DND-41 (cell line): Measurements from ENCODE around the gene CPNE9.

Experiments
- ATAC-seq: fragments of 200-7000 bp; cut with Tn5 transposase; 3 replicates; pipeline ENCODE4 v1.9.1; 2021; ENCODE audit warnings: low read depth; ENCODE audit not compliant: insufficient read depth
- DNase-seq: peaks from one replicate; pipeline ENCODE4 v3.0.0-alpha.2; 2020
- H2AFZ ChIP-seq: 2 replicates; pipeline ENCODE4 v1.6.0; 2012; ENCODE audit warnings: low read depth, low read length
- H3K27ac ChIP-seq: 2 replicates; pipeline ENCODE4 v1.5.1; 2012; ENCODE audit warnings: low read length, inconsistent platforms
- H3K27me3 ChIP-seq: fragments of 200-600 bp; sonication (generic); 2 replicates; pipeline ENCODE4 v1.6.0; 2012; ENCODE audit warnings: low read length, mild to moderate bottlenecking, inconsistent platforms; ENCODE audit not compliant: insufficient read depth, poor library complexity
- H3K36me3 ChIP-seq: 2 replicates; pipeline ENCODE4 v1.5.1; 2012; ENCODE audit warnings: low read length, inconsistent platforms; ENCODE audit not compliant: insufficient read depth
- H3K4me1 ChIP-seq: 2 replicates; pipeline ENCODE4 v1.5.1; 2012; ENCODE audit warnings: mild to moderate bottlenecking, low read length; ENCODE audit not compliant: insufficient read depth
- H3K4me2 ChIP-seq: 2 replicates; pipeline ENCODE4 v1.6.0; 2012; ENCODE audit warnings: mild to moderate bottlenecking, moderate library complexity, low read length, inconsistent platforms; ENCODE audit not compliant: insufficient read depth
- H3K4me3 ChIP-seq, 2 experiments: fragments of 200-600 bp in 1 of 2; shearing (Covaris generic) in 1 of 2; 2 replicates each; pipeline ENCODE4 v1.5.1; 2012 to 2016; ENCODE audit warnings: inconsistent platforms in 2 of 2, low read length in 2 of 2, mild to moderate bottlenecking in 2 of 2, low read depth in 1 of 2, moderate library complexity in 1 of 2
- H3K79me2 ChIP-seq: 2 replicates; pipeline ENCODE4 v1.6.0; 2012; ENCODE audit warnings: low read length, inconsistent platforms; ENCODE audit not compliant: insufficient read depth
- H3K9ac ChIP-seq: 2 replicates; pipeline ENCODE4 v1.6.0; 2012; ENCODE audit warnings: low read depth, mild to moderate bottlenecking, inconsistent platforms, low read length, moderate library complexity
- H3K9me3 ChIP-seq: 2 replicates; pipeline ENCODE4 v1.5.1; 2012; ENCODE audit warnings: low read length, moderate library complexity, mild to moderate bottlenecking, inconsistent platforms; ENCODE audit not compliant: insufficient read depth, severe bottlenecking
- H4K20me1 ChIP-seq: 2 replicates; pipeline ENCODE4 v1.6.0; 2012; ENCODE audit warnings: low read length; ENCODE audit not compliant: insufficient read depth
- EZH2 ChIP-seq: IDR thresholded peaks from 3 replicates; pipeline ENCODE4 v1.6.1; 2012; ENCODE audit warnings: borderline replicate concordance, low read depth, mild to moderate bottlenecking, moderate library complexity, low read length, inconsistent platforms; ENCODE audit not compliant: severe bottlenecking
- TF ChIP-seq, protein P1 (sequence below): IDR thresholded peaks from 2 replicates; pipeline ENCODE4 v1.5.1; 2012; ENCODE audit warnings: borderline replicate concordance, low read length, moderate library complexity, mild to moderate bottlenecking; ENCODE audit not compliant: poor library complexity, severe bottlenecking; ENCODE audit errors: extremely low read depth

Gene CPNE9

DNA sequence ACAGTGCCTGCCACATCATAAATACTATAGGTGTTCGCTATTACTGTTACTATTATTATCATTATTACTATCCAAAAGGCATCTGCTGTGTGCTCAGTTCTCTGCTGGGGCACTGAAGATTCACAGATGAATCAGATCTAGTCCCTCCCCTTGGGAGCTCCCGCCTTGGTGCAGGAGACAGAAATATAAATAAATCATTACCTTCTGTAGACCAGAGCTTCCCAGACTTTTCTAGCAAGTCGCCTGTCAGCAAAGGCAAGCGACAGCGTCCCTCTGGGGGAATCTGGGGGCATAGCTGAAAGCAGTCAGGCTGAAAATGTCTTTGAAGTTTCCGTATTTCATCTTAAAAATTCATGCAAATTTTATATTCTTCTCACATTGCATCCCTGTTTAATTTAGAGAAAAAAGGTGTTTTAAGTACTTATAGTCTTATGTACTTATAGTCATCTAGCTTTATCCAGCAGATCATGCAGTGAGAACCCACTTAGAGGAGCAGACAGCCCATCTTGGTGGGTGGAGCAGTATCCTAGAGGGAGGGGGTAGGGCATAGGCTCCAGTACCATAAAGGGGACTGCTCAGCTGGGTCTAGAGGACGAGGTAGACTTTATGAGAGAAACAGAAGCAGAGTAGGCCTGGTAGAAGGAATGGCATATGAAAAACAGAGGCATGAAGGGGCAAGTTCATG is 17.5 kb downstream of the CPNE9 start:
- no peaks in the 10 kb centered on the region for H3K9me3 ChIP-seq
- no peaks in the 10 kb centered on the region for H3K4me1 ChIP-seq
- H3K36me3 ChIP-seq: no peaks in the 10 kb centered on the region
- no peaks in the 10 kb centered on the region for H3K79me2 ChIP-seq
- ATAC-seq (no peak), DNase-seq (no peak)
- no peaks in the 10 kb centered on the region for H4K20me1 ChIP-seq
- TF ChIP-seq, protein P1, sequence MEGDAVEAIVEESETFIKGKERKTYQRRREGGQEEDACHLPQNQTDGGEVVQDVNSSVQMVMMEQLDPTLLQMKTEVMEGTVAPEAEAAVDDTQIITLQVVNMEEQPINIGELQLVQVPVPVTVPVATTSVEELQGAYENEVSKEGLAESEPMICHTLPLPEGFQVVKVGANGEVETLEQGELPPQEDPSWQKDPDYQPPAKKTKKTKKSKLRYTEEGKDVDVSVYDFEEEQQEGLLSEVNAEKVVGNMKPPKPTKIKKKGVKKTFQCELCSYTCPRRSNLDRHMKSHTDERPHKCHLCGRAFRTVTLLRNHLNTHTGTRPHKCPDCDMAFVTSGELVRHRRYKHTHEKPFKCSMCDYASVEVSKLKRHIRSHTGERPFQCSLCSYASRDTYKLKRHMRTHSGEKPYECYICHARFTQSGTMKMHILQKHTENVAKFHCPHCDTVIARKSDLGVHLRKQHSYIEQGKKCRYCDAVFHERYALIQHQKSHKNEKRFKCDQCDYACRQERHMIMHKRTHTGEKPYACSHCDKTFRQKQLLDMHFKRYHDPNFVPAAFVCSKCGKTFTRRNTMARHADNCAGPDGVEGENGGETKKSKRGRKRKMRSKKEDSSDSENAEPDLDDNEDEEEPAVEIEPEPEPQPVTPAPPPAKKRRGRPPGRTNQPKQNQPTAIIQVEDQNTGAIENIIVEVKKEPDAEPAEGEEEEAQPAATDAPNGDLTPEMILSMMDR: no peak
- TF ChIP-seq EZH2: no peak
- no peak overlapping the region for H3K4me3 ChIP-seq
- H2AFZ ChIP-seq: no peak overlapping the region
- H3K9ac ChIP-seq: no peak overlapping the region
- H3K27me3 ChIP-seq: no peaks in the 10 kb centered on the region
- no peak overlapping the region for H3K4me2 ChIP-seq
- H3K27ac ChIP-seq: no peak overlapping the region

DNA sequence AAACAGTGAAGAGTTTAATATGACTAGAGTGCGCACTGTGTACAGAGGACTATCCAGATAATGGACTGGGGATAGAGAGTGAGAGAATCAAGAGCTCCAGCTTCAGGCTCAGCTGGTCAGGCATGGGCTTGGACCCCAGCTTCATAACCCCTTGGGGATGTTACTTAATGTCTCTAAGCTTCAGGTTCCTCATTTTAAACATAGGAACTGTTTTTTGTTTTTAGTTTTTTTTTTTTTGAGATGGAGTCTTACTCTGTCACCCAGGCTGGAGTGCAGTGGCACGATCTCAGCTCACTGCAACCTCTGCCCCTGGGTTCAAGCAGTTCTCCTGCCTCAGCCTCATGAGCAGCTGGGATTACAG is 18.0 kb downstream of the CPNE9 start:
- no peak for DNase-seq
- no peaks in the 10 kb centered on the region for H4K20me1 ChIP-seq
- H3K27me3 ChIP-seq: no peaks in the 10 kb centered on the region
- no peaks in the 10 kb centered on the region for H3K4me1 ChIP-seq
- H3K9me3 ChIP-seq: no peaks in the 10 kb centered on the region
- H3K27ac ChIP-seq: no peak overlapping the region
- ATAC-seq: no peak
- no peak overlapping the region for H2AFZ ChIP-seq
- H3K79me2 ChIP-seq: no peaks in the 10 kb centered on the region
- TF ChIP-seq, protein P1: no peak
- no peak for TF ChIP-seq EZH2
- no peak overlapping the region for H3K9ac ChIP-seq
- H3K36me3 ChIP-seq: no peaks in the 10 kb centered on the region
- H3K4me2 ChIP-seq: no peak overlapping the region
- H3K4me3 ChIP-seq: no peak overlapping the region

DNA sequence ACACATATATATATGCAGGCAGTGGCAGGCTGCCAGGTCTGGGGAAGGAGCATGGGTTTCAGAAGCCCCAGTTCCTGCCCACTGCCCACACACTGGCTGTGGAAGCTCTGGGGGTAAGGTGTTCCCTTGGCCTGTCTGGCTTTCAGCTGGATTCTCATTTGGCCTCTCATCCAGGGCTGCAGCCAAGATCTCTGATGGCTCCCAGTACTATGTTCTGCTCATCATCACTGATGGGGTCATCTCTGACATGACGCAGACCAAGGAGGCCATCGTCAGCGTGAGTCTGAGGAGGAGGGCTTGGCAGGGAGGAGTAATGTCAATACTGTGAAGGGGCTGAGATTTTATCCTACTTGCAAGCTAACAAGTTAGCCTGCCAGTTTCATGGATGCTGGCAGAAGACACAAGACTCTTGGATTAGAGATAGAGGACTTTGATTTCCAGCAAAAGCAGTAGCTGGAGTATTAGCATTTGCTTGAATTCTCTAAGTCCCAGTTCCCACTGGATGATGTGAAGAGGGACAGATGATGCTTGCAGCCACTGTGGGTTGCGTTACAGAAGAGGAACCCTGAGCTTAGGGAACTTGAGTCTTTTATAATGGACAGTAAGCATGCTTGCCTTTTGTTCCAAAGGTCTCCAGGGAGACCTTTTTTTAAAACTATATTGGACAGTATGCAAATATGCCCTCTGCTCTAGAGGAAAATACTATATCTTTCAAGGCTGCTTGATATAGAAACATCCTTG is 22.3 kb downstream of the CPNE9 start:
- Histone ChIP-seq H3K4me1 (peaks cover 10% of the 10 kb centered on the region), H3K27ac (no peak overlapping the region), H3K4me3 (no peak overlapping the region), H4K20me1 (no peaks in the 10 kb centered on the region), H3K36me3 (no peaks in the 10 kb centered on the region), H3K79me2 (no peaks in the 10 kb centered on the region), H3K9ac (no peak overlapping the region), H3K4me2 (no peak overlapping the region), H3K27me3 (no peaks in the 10 kb centered on the region), H2AFZ (no peak overlapping the region), H3K9me3 (no peaks in the 10 kb centered on the region)
- DNase-seq (no peak), ATAC-seq (no peak)
- TF ChIP-seq EZH2: no peak
- TF ChIP-seq, protein P1: no peak
